HepG2 (cell line): ENCODE measurements around the gene EIF3A. TPM values are rescaled to one million over a fixed set of nuclear protein-coding genes. Genes with fewer than 3 reads are reported as not detected.

Experiments used
- ATAC-seq: fragments of 200-7000 bp; cut with Tn5 transposase; 3 replicates; pipeline ENCODE4 v1.9.1; 2020; ENCODE audit warnings: mild to moderate bottlenecking, moderate library complexity
- BruUV-seq: library from RNA; stranded (reverse); fragments of 400-500 nt; replicated peaks from 2 replicates; lab custom pipeline; 2021; lab: Mats Ljungman, UMichigan
- CTCF ChIA-PET: fragments of 300-600 bp; formaldehyde crosslinking; extraction: SDS; loops from one replicate; lab custom pipeline; 2021; ENCODE audit warnings: low total read pairs, inconsistent platforms, low intra/inter-chr PET ratio; lab: Yijun Ruan, JAX
- POLR2A ChIA-PET: fragments of 350-600 bp; sonication (Branson Sonifier 250); formaldehyde crosslinking; loops from one replicate; lab custom pipeline; 2020; ENCODE audit warnings: antibody characterized with exemption, inconsistent platforms; lab: Yijun Ruan, JAX
- DNase-seq: peaks from one replicate; pipeline ENCODE4 v3.0.0-alpha.2; 2015; ENCODE audit warnings: low spot score
- FAIRE-seq: peaks from 3 replicates; lab custom pipeline; 2011; peaks lifted over from hg19 to GRCh38; lab: Jason Lieb, UNC
- H2AFZ ChIP-seq: one replicate; pipeline ENCODE4 v1.6.1; 2011; ENCODE audit warnings: low read length, inconsistent platforms
- H3K27ac ChIP-seq: fragments of 300-600 bp; 3 replicates; pipeline ENCODE4 v1.8.0; 2011; ENCODE audit warnings: mixed run types, mild to moderate bottlenecking, mixed read lengths, low read length, inconsistent platforms; ENCODE audit not compliant: insufficient read depth; ENCODE audit errors: extremely low read length
- H3K27me3 ChIP-seq, 2 experiments: fragments of 200-600 bp in 1 of 2; 2 replicates in 1 of 2; 3 replicates in 1 of 2; pipeline versions ENCODE4 v1.6.0 to v1.8.0; 2011; ENCODE audit warnings: low read length in 2 of 2, mild to moderate bottlenecking in 2 of 2, moderate library complexity in 2 of 2, inconsistent platforms in 1 of 2; ENCODE audit not compliant: insufficient read depth in 2 of 2, control insufficient read depth in 1 of 2
- H3K36me3 ChIP-seq, 2 experiments: fragments of 200-600 bp in 1 of 2; replicated peaks in 1 of 2; 2 replicates in 1 of 2; 3 replicates in 1 of 2; pipeline versions ENCODE4 v1.5.1 to v1.8.0; 2011; ENCODE audit warnings: low read length in 2 of 2, inconsistent platforms in 1 of 2; ENCODE audit not compliant: insufficient read depth in 2 of 2, control insufficient read depth in 1 of 2
- H3K4me1 ChIP-seq: 2 replicates; pipeline ENCODE4 v1.5.1; 2012; ENCODE audit warnings: low read length, inconsistent platforms; ENCODE audit not compliant: insufficient read depth
- H3K4me2 ChIP-seq: 2 replicates; pipeline ENCODE4 v1.6.0; 2011; ENCODE audit warnings: low read depth, low read length, inconsistent platforms
- H3K4me3 ChIP-seq, 3 experiments: fragments of 200-600 bp in 1 of 3; sonication (generic), shearing (Covaris generic) in 1 of 3; replicated peaks in 1 of 3; 2 replicates each; pipeline ENCODE4 v1.5.1; 2011 to 2016; ENCODE audit warnings: low read length in 3 of 3, inconsistent platforms in 2 of 3, low read depth in 2 of 3, mild to moderate bottlenecking in 2 of 3, control low read depth in 1 of 3, mixed read lengths in 1 of 3; ENCODE audit not compliant: insufficient read depth in 1 of 3
- H3K79me2 ChIP-seq: one replicate; pipeline ENCODE4 v1.6.1; 2011; ENCODE audit warnings: low read length, inconsistent platforms; ENCODE audit not compliant: insufficient read depth
- H3K9ac ChIP-seq: 2 replicates; pipeline ENCODE4 v1.6.0; 2011; ENCODE audit warnings: mild to moderate bottlenecking, low read depth, low read length, inconsistent platforms; ENCODE audit not compliant: insufficient read depth
- H3K9me3 ChIP-seq: 2 replicates; pipeline ENCODE4 v1.5.1; 2012; ENCODE audit warnings: mild to moderate bottlenecking, low read length
- H4K20me1 ChIP-seq: 2 replicates; pipeline ENCODE4 v1.6.0; 2011; ENCODE audit warnings: inconsistent platforms, mild to moderate bottlenecking, low read length, moderate library complexity; ENCODE audit not compliant: insufficient read depth
- ATF1 ChIP-seq: IDR thresholded peaks from 2 replicates; pipeline ENCODE4 v1.6.1; 2016; ENCODE audit warnings: mild to moderate bottlenecking, control low read depth
- CREM ChIP-seq, 2 experiments: sonication (generic) in 1 of 2; formaldehyde crosslinking in 1 of 2; IDR thresholded peaks; 2 replicates each; pipeline versions ENCODE4 v1.4.0 to v1.6.1; 2016 to 2020; ENCODE audit warnings: antibody characterized with exemption in 1 of 2, mild to moderate bottlenecking in 1 of 2, missing genetic modification reagents in 1 of 2
- HNRNPH1 ChIP-seq: fragments of 200-400 bp; formaldehyde crosslinking; optimal IDR thresholded peaks from 2 replicates; pipeline ENCODE3; 2017; ENCODE audit warnings: mild to moderate bottlenecking, low read depth, low read length
- MTA1 ChIP-seq: sonication (generic); formaldehyde crosslinking; IDR thresholded peaks from 2 replicates; pipeline ENCODE4 v1.4.0; 2020; ENCODE audit warnings: missing genetic modification reagents, mild to moderate bottlenecking, borderline replicate concordance
- NR2F1 ChIP-seq, 2 experiments: fragments of 450-650 bp in 1 of 2; formaldehyde crosslinking in 1 of 2; IDR thresholded peaks; 2 replicates each; pipeline versions ENCODE4 v1.5.0 to v1.6.1; 2016 to 2020; ENCODE audit warnings: mild to moderate bottlenecking in 1 of 2, missing compliant biosample characterization in 1 of 2, missing genetic modification reagents in 1 of 2, moderate library complexity in 1 of 2
- WGBS: methylation state at CpG from one replicate; pipeline ENCODE4 v1.1.6; 2017; ENCODE audit warnings: low lambda C conversion rate; 5-methylcytosine and 5-hydroxymethylcytosine counted together
- in situ Hi-C: cut with HindIII; loops from 2 replicates; pipeline ENCODE4 v1.10.0; 2017; ENCODE audit warnings: low pct_unique_long_range_greater_than_20kb; ENCODE audit not compliant: extremely low pct_ligation_motif_present
- intact Hi-C: fragments of 100-400 bp; cut with micrococcal nuclease; formaldehyde crosslinking; loops from one replicate; pipeline ENCODE4 v1.10.0; 2022; ENCODE audit not compliant: unreplicated experiment
- polyA plus RNA-seq, 8 experiments: library from polyadenylated mRNA; depleted of rRNA in 3 of 8; stranded (reverse) in 7 of 8; unstranded in 1 of 8; fragments of >200 nt; fragmentation: Illumina TruSeq in 4 of 8; extraction: Trizol in 4 of 8; gene quantifications; 2 replicates each; pipeline versions ENCODE4 v1.2.1 to v1.2.3, GENCODE V29; 2011 to 2016; ENCODE audit warnings: low read depth in 4 of 8, missing spikeins in 1 of 8, mixed read lengths in 1 of 8; ENCODE audit not compliant: insufficient read depth in 1 of 8
- total RNA-seq, 5 experiments: library from RNA; depleted of rRNA; stranded (reverse); fragments of >200 nt; fragmentation: Illumina TruSeq; extraction: Trizol; gene quantifications; 2 replicates each; pipeline ENCODE4 v1.2.3, GENCODE V29; 2016; ENCODE audit warnings: low read depth in 1 of 5
- TF ChIP-seq, protein P1 (sequence below): sonication (generic); formaldehyde crosslinking; IDR thresholded peaks from 2 replicates; pipeline ENCODE4 v1.4.0; 2020; ENCODE audit warnings: mild to moderate bottlenecking, missing genetic modification reagents
- TF ChIP-seq, protein P2 (sequence below): sonication (generic); formaldehyde crosslinking; IDR thresholded peaks from 2 replicates; pipeline ENCODE4 v1.5.0; 2020; ENCODE audit warnings: mild to moderate bottlenecking, low read depth, missing genetic modification reagents, borderline replicate concordance

The EIF3A gene
- total and polyA plus RNA-seq, 2 of the 13 experiments (the other 11 are each of a cell fraction or from before 2014, with no cell fraction given), result 25.6 to 117 TPM

- intact Hi-C loops, result no loop called here
- Histone ChIP-seq H3K9ac (no peak overlapping the region), H3K9me3 (no peaks in the 10 kb centered on the region), H3K79me2 (no peaks in the 10 kb centered on the region), H3K36me3 (no peaks in the 10 kb centered on the region), H3K4me2 (no peak overlapping the region)
- DNase-seq, result no peak
- ATAC-seq, result no peak
- no TSS peak for BruUV-seq
- FAIRE-seq, result no peak
- CTCF ChIA-PET, result no interaction called here
- 0% methylated on average over 2 of the region's 2 CpGs for WGBS
- in situ Hi-C loops, result no loop called here
- TF ChIP-seq CREM (IDR thresholded peaks at IDR 0.05) (no peak), CREM (CRISPR knock-in tag; IDR thresholded peaks at IDR 0.05) (no peak), NR2F1 (CRISPR knock-in tag; IDR thresholded peaks at IDR 0.05) (no peak)
- TF ChIP-seq, protein P1, sequence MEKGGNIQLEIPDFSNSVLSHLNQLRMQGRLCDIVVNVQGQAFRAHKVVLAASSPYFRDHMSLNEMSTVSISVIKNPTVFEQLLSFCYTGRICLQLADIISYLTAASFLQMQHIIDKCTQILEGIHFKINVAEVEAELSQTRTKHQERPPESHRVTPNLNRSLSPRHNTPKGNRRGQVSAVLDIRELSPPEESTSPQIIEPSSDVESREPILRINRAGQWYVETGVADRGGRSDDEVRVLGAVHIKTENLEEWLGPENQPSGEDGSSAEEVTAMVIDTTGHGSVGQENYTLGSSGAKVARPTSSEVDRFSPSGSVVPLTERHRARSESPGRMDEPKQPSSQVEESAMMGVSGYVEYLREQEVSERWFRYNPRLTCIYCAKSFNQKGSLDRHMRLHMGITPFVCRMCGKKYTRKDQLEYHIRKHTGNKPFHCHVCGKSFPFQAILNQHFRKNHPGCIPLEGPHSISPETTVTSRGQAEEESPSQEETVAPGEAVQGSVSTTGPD (CRISPR knock-in tag), result no peak
- TF ChIP-seq, protein P2, sequence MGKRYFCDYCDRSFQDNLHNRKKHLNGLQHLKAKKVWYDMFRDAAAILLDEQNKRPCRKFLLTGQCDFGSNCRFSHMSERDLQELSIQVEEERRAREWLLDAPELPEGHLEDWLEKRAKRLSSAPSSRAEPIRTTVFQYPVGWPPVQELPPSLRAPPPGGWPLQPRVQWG (CRISPR knock-in tag), result no peak
- TF ChIP-seq, all 625 proteins: peak for 0
- Histone ChIP-seq H3K4me1 (no peaks in the 10 kb centered on the region), H4K20me1 (no peaks in the 10 kb centered on the region), H2AFZ (no peak overlapping the region), H3K27ac (no peak overlapping the region), H3K27me3 (peaks cover 0 to 16% of the 10 kb centered on the region in 2 experiments; a peak in 1 of 5 replicates), H3K4me3 (no peak overlapping the region)
- POLR2A ChIA-PET, result no interaction called here
Observed at GRCh38 chr10:118994321-118994720, 86.3 kb downstream of the EIF3A start.

GRCh38 chr10:118993214-118993613 lies 87.4 kb downstream of the EIF3A start:
- Histone ChIP-seq H3K4me3 (no peak overlapping the region), H3K9me3 (no peaks in the 10 kb centered on the region), H2AFZ (no peak overlapping the region), H3K4me2 (no peak overlapping the region), H3K27me3 (peaks cover 0 to 12% of the 10 kb centered on the region in 2 experiments; a peak in 1 of 5 replicates), H3K4me1 (no peaks in the 10 kb centered on the region), H3K36me3 (no peaks in the 10 kb centered on the region), H4K20me1 (no peaks in the 10 kb centered on the region), H3K27ac (no peak overlapping the region), H3K9ac (no peak overlapping the region), H3K79me2 (no peaks in the 10 kb centered on the region)
- ATAC-seq (no peak), FAIRE-seq (no peak), DNase-seq (no peak)
- in situ Hi-C loops, result no loop called here
- BruUV-seq, result no TSS peak
- intact Hi-C loops, result no loop called here
- POLR2A ChIA-PET, result no interaction called here
- TF ChIP-seq MTA1 (CRISPR knock-in tag), result no peak
- no peak for TF ChIP-seq ATF1 (CRISPR knock-in tag)
- no peak for TF ChIP-seq HNRNPH1
- CTCF ChIA-PET, result no interaction called here
- WGBS, result 4% methylated on average over 3 of the region's 3 CpGs
